IMR-90 (cell line): ENCODE measurements around the gene RUNX2. TPM values are rescaled to one million over a fixed set of nuclear protein-coding genes. Genes with fewer than 3 reads are reported as not detected.

Experiments used
- ATAC-seq: fragments of 200-7000 bp; cut with Tn5 transposase; 2 replicates; pipeline ENCODE4 v1.9.1; 2020; ENCODE audit warnings: low read depth, mild to moderate bottlenecking, moderate library complexity
- BruUV-seq: library from RNA; stranded (reverse); fragments of 400-500 nt; replicated peaks from 2 replicates; lab custom pipeline; 2021; lab: Mats Ljungman, UMichigan
- CTCF ChIA-PET: fragments of 300-600 bp; formaldehyde crosslinking; extraction: SDS; loops from one replicate; lab custom pipeline; 2021; ENCODE audit warnings: antibody characterized with exemption; lab: Yijun Ruan, JAX
- POLR2A ChIA-PET: fragments of 300-600 bp; sonication (Branson Sonifier 250); formaldehyde crosslinking; loops from one replicate; lab custom pipeline; 2022; ENCODE audit warnings: antibody characterized with exemption; ENCODE audit not compliant: unreplicated experiment; lab: Charles Lee
- DNase-seq: peaks from one replicate; pipeline ENCODE4 v3.0.0; 2013
- H2AFZ ChIP-seq: replicated peaks from 2 replicates; pipeline ENCODE3; 2013; ENCODE audit warnings: low read length, mild to moderate bottlenecking; ENCODE audit not compliant: poor library complexity
- H2AK5ac ChIP-seq: 2 replicates; pipeline ENCODE4 v1.6.1; 2013; ENCODE audit warnings: low read depth, low read length, inconsistent platforms
- H2AK9ac ChIP-seq: replicated peaks from 2 replicates; pipeline ENCODE3; 2013; ENCODE audit warnings: mild to moderate bottlenecking, low read depth, low read length, moderate library complexity; ENCODE audit not compliant: poor library complexity
- H2BK120ac ChIP-seq: 2 replicates; pipeline ENCODE4 v1.6.1; 2013; ENCODE audit warnings: low read depth, low read length, inconsistent platforms
- H2BK15ac ChIP-seq: 3 replicates; pipeline ENCODE4 v1.6.1; 2013; ENCODE audit warnings: low read depth, low read length, inconsistent platforms
- H2BK20ac ChIP-seq: 2 replicates; pipeline ENCODE4 v1.6.1; 2013; ENCODE audit warnings: low read depth, mild to moderate bottlenecking, inconsistent platforms, low read length, moderate library complexity
- H2BK5ac ChIP-seq: 2 replicates; pipeline ENCODE4 v1.6.1; 2013; ENCODE audit warnings: mild to moderate bottlenecking, low read depth, low read length, inconsistent platforms; ENCODE audit not compliant: poor library complexity, severe bottlenecking
- H3K14ac ChIP-seq: replicated peaks from 2 replicates; pipeline ENCODE4 v1.6.1; 2013; ENCODE audit warnings: low read depth, low read length, inconsistent platforms
- H3K18ac ChIP-seq: 2 replicates; pipeline ENCODE4 v1.6.1; 2013; ENCODE audit warnings: low read depth, low read length, control low read depth
- H3K23ac ChIP-seq: 2 replicates; pipeline ENCODE4 v1.6.1; 2013; ENCODE audit warnings: low read depth, low read length, inconsistent platforms
- H3K27ac ChIP-seq: 2 replicates; pipeline ENCODE4 v1.5.1; 2013; ENCODE audit warnings: mild to moderate bottlenecking, control low read depth, low read length; ENCODE audit not compliant: insufficient read depth
- H3K27me3 ChIP-seq: 2 replicates; pipeline ENCODE4 v1.6.1; 2013; ENCODE audit warnings: low read length; ENCODE audit not compliant: control insufficient read depth, insufficient read depth
- H3K36me3 ChIP-seq: 2 replicates; pipeline ENCODE4 v1.6.1; 2013; ENCODE audit warnings: low read length, mixed read lengths; ENCODE audit not compliant: control insufficient read depth, insufficient read depth
- H3K4ac ChIP-seq: 2 replicates; pipeline ENCODE4 v1.6.1; 2013; ENCODE audit warnings: low read depth, low read length, inconsistent platforms
- H3K4me1 ChIP-seq: 2 replicates; pipeline ENCODE4 v1.6.1; 2013; ENCODE audit warnings: low read length, mixed read lengths; ENCODE audit not compliant: control insufficient read depth, insufficient read depth
- H3K4me2 ChIP-seq: 2 replicates; pipeline ENCODE4 v1.6.1; 2013; ENCODE audit warnings: low read depth, mild to moderate bottlenecking, control low read depth, low read length, moderate library complexity
- H3K4me3 ChIP-seq: 2 replicates; pipeline ENCODE4 v1.5.1; 2013; ENCODE audit warnings: low read depth, mild to moderate bottlenecking, control low read depth, low read length, moderate library complexity; ENCODE audit not compliant: insufficient read depth
- H3K56ac ChIP-seq: 2 replicates; pipeline ENCODE4 v1.6.1; 2013; ENCODE audit warnings: low read length, inconsistent platforms; ENCODE audit not compliant: insufficient read depth; ENCODE audit errors: extremely low read depth
- H3K79me1 ChIP-seq, 2 experiments: 2 replicates each; pipeline ENCODE4 v1.6.1; 2013; ENCODE audit warnings: low read length in 2 of 2, inconsistent platforms in 1 of 2, low read depth in 1 of 2
- H3K9ac ChIP-seq: 2 replicates; pipeline ENCODE4 v1.6.1; 2013; ENCODE audit warnings: low read depth, low read length, control low read depth
- H3K9me1 ChIP-seq: 2 replicates; pipeline ENCODE4 v1.6.1; 2013; ENCODE audit warnings: low read length, inconsistent platforms; ENCODE audit not compliant: insufficient read depth
- H3K9me3 ChIP-seq: 2 replicates; pipeline ENCODE4 v1.6.1; 2013; ENCODE audit warnings: low read length; ENCODE audit not compliant: control insufficient read depth, insufficient read depth
- H4K20me1 ChIP-seq: 2 replicates; pipeline ENCODE4 v1.6.1; 2013; ENCODE audit warnings: low read length, inconsistent platforms; ENCODE audit not compliant: insufficient read depth
- H4K5ac ChIP-seq: 2 replicates; pipeline ENCODE4 v1.6.1; 2013; ENCODE audit warnings: mild to moderate bottlenecking, low read depth, low read length, control low read depth
- H4K8ac ChIP-seq, 2 experiments: 2 replicates each; pipeline ENCODE4 v1.6.1; 2013; ENCODE audit warnings: low read depth in 2 of 2, low read length in 2 of 2, control low read depth in 1 of 2, inconsistent platforms in 1 of 2
- H4K91ac ChIP-seq: 2 replicates; pipeline ENCODE4 v1.6.1; 2013; ENCODE audit warnings: low read depth, low read length, inconsistent platforms; ENCODE audit not compliant: insufficient read depth
- BHLHE40 ChIP-seq: fragments of 150-350 bp; IDR thresholded peaks from 2 replicates; pipeline ENCODE4 v1.6.1; 2016; ENCODE audit warnings: mild to moderate bottlenecking, low read depth, low read length
- CHD1 ChIP-seq: IDR thresholded peaks from 2 replicates; pipeline ENCODE4 v1.6.1; 2012; ENCODE audit warnings: low read depth, low read length, improper control_type of control experiment
- MXI1 ChIP-seq: IDR thresholded peaks from 2 replicates; pipeline ENCODE4 v1.6.1; 2012; ENCODE audit warnings: low read depth, mild to moderate bottlenecking, low read length, moderate library complexity, borderline replicate concordance
- POLR2A ChIP-seq: IDR thresholded peaks from 2 replicates; pipeline ENCODE4 v1.6.1; 2012; ENCODE audit warnings: mild to moderate bottlenecking, low read depth, low read length
- RAD21 ChIP-seq: IDR thresholded peaks from 2 replicates; pipeline ENCODE4 v1.6.1; 2012; ENCODE audit warnings: low read length, improper control_type of control experiment
- RCOR1 ChIP-seq: IDR thresholded peaks from 2 replicates; pipeline ENCODE4 v1.6.1; 2012; ENCODE audit warnings: mild to moderate bottlenecking, low read length, improper control_type of control experiment; ENCODE audit not compliant: insufficient replicate concordance
- RFX5 ChIP-seq: IDR thresholded peaks from 2 replicates; pipeline ENCODE4 v1.8.0; 2012; ENCODE audit warnings: low read depth, mild to moderate bottlenecking, low read length, moderate library complexity
- USF2 ChIP-seq: fragments of 150-350 bp; IDR thresholded peaks from 2 replicates; pipeline ENCODE4 v1.6.1; 2017; ENCODE audit warnings: mild to moderate bottlenecking, antibody characterized with exemption, low read length, low read depth
- WGBS, 2 experiments: methylation state at CpG; one replicate each; pipeline versions ENCODE4 v1.1.5 to v1.1.7; 2013; ENCODE audit warnings: missing lambda C conversion rate in 2 of 2; ENCODE audit not compliant: insufficient read length in 1 of 2; ENCODE audit errors: extremely low coverage in 2 of 2; 5-methylcytosine and 5-hydroxymethylcytosine counted together
- dilution Hi-C: fragments of 300-500 bp; cut with HindIII; formaldehyde crosslinking; loops from one replicate; pipeline ENCODE4 v1.14.3; 2018; ENCODE audit warnings: low sequenced_read_pairs; ENCODE audit not compliant: unreplicated experiment
- in situ Hi-C: fragments of 300-500 bp; cut with MboI; formaldehyde crosslinking; loops from 3 replicates; pipeline ENCODE4 v1.14.3; 2019; ENCODE audit warnings: low sequenced_read_pairs, inconsistent platforms, mixed read lengths
- intact Hi-C: fragments of 100-400 bp; cut with micrococcal nuclease; formaldehyde crosslinking; loops from 2 replicates; pipeline ENCODE4 v1.10.0; 2022
- polyA plus RNA-seq, 3 experiments: library from polyadenylated mRNA; depleted of rRNA; stranded (reverse); fragments of >200 nt; gene quantifications; 2 replicates each; pipeline ENCODE4 v1.2.3, GENCODE V29; 2012; ENCODE audit warnings: low replicate concordance in 1 of 3
- total RNA-seq: library from RNA; depleted of rRNA; stranded (reverse); fragments of >200 nt; gene quantifications from 2 replicates; pipeline ENCODE4 v1.2.3, GENCODE V29; 2012

Gene RUNX2
- total and polyA plus RNA-seq, 2 of the 4 experiments (the other 2 are of a cell fraction), result 2.3 to 4.7 TPM

- intact Hi-C loops (no loop called here), in situ Hi-C loops (no loop called here), dilution Hi-C loops (no loop called here)
- Histone ChIP-seq H3K23ac (no peak overlapping the region), H2AK9ac (no peak overlapping the region), H3K9me1 (peaks cover 3% of the 10 kb centered on the region; the same call in 1 of the 2 replicates), H3K36me3 (peaks cover 1% of the 10 kb centered on the region; the same call in 1 of the 2 replicates), H3K27me3 (no peaks in the 10 kb centered on the region), H2BK15ac (no peak overlapping the region), H3K79me1 (peaks cover 9 to 29% of the 10 kb centered on the region in 2 experiments), H3K27ac (no peak overlapping the region), H2BK120ac (no peak overlapping the region), H3K4me1 (peaks cover 7% of the 10 kb centered on the region), H2AFZ (no peak overlapping the region), H3K4me2 (peak overlapping the region; percentile 57), H3K9ac (no peak overlapping the region), H3K4ac (no peak overlapping the region), H4K5ac (no peak overlapping the region), H2BK20ac (no peak overlapping the region), H3K18ac (no peak overlapping the region), H3K4me3 (no peak overlapping the region), H3K14ac (no peak overlapping the region), H3K9me3 (no peaks in the 10 kb centered on the region), H2AK5ac (no peak overlapping the region), H4K8ac (no peak overlapping the region), H4K20me1 (no peaks in the 10 kb centered on the region), H4K91ac (no peak overlapping the region), H2BK5ac (peak overlapping the region; percentile 52), H3K56ac (no peak overlapping the region)
- ChIA-PET CTCF (no interaction called here), POLR2A (no interaction called here)
- no CpG with 5 or more reads among the region's 2 CpGs for WGBS, 2 experiments
- ATAC-seq (peak; percentile 34), DNase-seq (peak; percentile 80)
- BruUV-seq, result no TSS peak
- no peak for TF ChIP-seq CHD1
- TF ChIP-seq RAD21, result no peak
- no peak for TF ChIP-seq MXI1
- TF ChIP-seq RFX5, result no peak
- TF ChIP-seq POLR2A, result no peak
- TF ChIP-seq BHLHE40, result no peak
- no peak for TF ChIP-seq USF2
- no peak for TF ChIP-seq RCOR1
These were observed 104.8 kb downstream of the RUNX2 start for GRCh38 chr6:45432977-45433376.
